GM23338 (cell line): Measurements from ENCODE around the gene CTTNBP2.

Experiments used
- CTCF ChIP-seq, 2 experiments: fragments of 200-600 bp in 1 of 2; sonication (generic) in 1 of 2; conservative IDR thresholded peaks; 2 replicates each; pipeline versions ENCODE4 v1.5.1 to v1.6.1; 2016 to 2017; ENCODE audit warnings: antibody characterized with exemption in 2 of 2, low read depth in 2 of 2, mild to moderate bottlenecking in 2 of 2, moderate library complexity in 1 of 2
- ETS1 ChIP-seq: IDR thresholded peaks from 2 replicates; pipeline ENCODE4 v1.6.1; 2016; ENCODE audit warnings: antibody characterized with exemption
- EZH2 ChIP-seq: fragments of 200-600 bp; sonication (generic); IDR thresholded peaks from one replicate; pipeline ENCODE4 v1.8.0; 2017; ENCODE audit warnings: antibody characterized with exemption, mild to moderate bottlenecking, low read depth; ENCODE audit not compliant: unreplicated experiment
- EZH2phosphoT487 ChIP-seq: fragments of 200-600 bp; sonication (generic); IDR thresholded peaks from one replicate; pipeline ENCODE4 v1.8.1; 2018; ENCODE audit warnings: antibody characterized with exemption; ENCODE audit not compliant: unreplicated experiment
- JUNB ChIP-seq: IDR thresholded peaks from one replicate; pipeline ENCODE4 v1.6.1; 2016; ENCODE audit warnings: antibody characterized with exemption; ENCODE audit not compliant: unreplicated experiment
- NANOG ChIP-seq: IDR thresholded peaks from 2 replicates; pipeline ENCODE4 v1.6.1; 2016; ENCODE audit warnings: antibody characterized with exemption, borderline replicate concordance
- POLR2AphosphoS5 ChIP-seq: IDR thresholded peaks from 2 replicates; pipeline ENCODE4 v1.6.1; 2016; ENCODE audit warnings: antibody characterized with exemption, low read depth
- REST ChIP-seq: IDR thresholded peaks from one replicate; pipeline ENCODE4 v1.6.1; 2018; ENCODE audit warnings: antibody characterized with exemption; ENCODE audit not compliant: unreplicated experiment
- ZNF114 ChIP-seq: fragments of 250-450 bp; sonication (Bioruptor Pico); IDR thresholded peaks from 2 replicates; pipeline ENCODE4 v1.5.0; 2020; ENCODE audit warnings: mild to moderate bottlenecking, moderate library complexity
- ZNF331 ChIP-seq: fragments of 250-450 bp; sonication (Bioruptor Pico); IDR thresholded peaks from 2 replicates; pipeline ENCODE4 v1.5.0; 2020; ENCODE audit warnings: low read depth, mild to moderate bottlenecking, moderate library complexity

GRCh38 chr7:117824592-117824991 lies 48.6 kb downstream of the CTTNBP2 start:
- TF ChIP-seq CTCF (conservative IDR thresholded peaks at IDR 0.05; ENCODE audit: low read depth in 2 of 2) = no peak
- no peak for TF ChIP-seq REST
- TF ChIP-seq POLR2AphosphoS5 = no peak
- TF ChIP-seq EZH2 = no peak
- TF ChIP-seq EZH2phosphoT487 = no peak
- TF ChIP-seq JUNB = no peak
- no peak for TF ChIP-seq ETS1
- TF ChIP-seq NANOG = no peak
- no peak for TF ChIP-seq ZNF331 (CRISPR knock-in tag)
- no peak for TF ChIP-seq ZNF114 (CRISPR knock-in tag)
